Naive thymus-derived CD4-positive, alpha-beta T cell (primary cell): ENCODE measurements around the gene SSBP2. TPM values are rescaled to one million over a fixed set of nuclear protein-coding genes. Genes with fewer than 3 reads are reported as not detected.

Experiments
- ATAC-seq: fragments of 150-1000 bp; cut with Tn5 transposase; 2 replicates; pipeline ENCODE4 v1.10.0; 2021; ENCODE audit warnings: mild to moderate bottlenecking, moderate library complexity
- CTCF ChIA-PET: fragments of 350-600 bp; sonication (Branson Sonifier 250); formaldehyde crosslinking; loops from one replicate; lab custom pipeline; 2021; ENCODE audit warnings: antibody characterized with exemption; lab: Charles Lee
- POLR2A ChIA-PET: fragments of 350-600 bp; sonication (Branson Sonifier 250); formaldehyde crosslinking; loops from one replicate; lab custom pipeline; 2021; ENCODE audit warnings: antibody characterized with exemption, inconsistent platforms; lab: Charles Lee
- DNase-seq, 9 donors: peaks; one replicate each; pipeline versions ENCODE4 v3.0.0 to v3.0.0-alpha.2; 2020 to 2022; ENCODE audit warnings: mixed read lengths in 1 of 9
- H3K27ac ChIP-seq: one replicate; pipeline ENCODE4 v1.7.0; 2013; ENCODE audit warnings: mild to moderate bottlenecking, low read depth, low read length, moderate library complexity
- H3K27me3 ChIP-seq, 2 donors: one replicate each; pipeline ENCODE4 v1.7.0; 2013; ENCODE audit warnings: low read length in 2 of 2, mild to moderate bottlenecking in 2 of 2, moderate library complexity in 2 of 2; ENCODE audit not compliant: control insufficient read depth in 2 of 2, insufficient read depth in 2 of 2
- H3K36me3 ChIP-seq, 3 experiments: 1 replicate in 2 of 3; 2 replicates in 1 of 3; pipeline ENCODE4 v1.7.0; 2013; ENCODE audit warnings: low read length in 3 of 3, mild to moderate bottlenecking in 3 of 3, moderate library complexity in 1 of 3; ENCODE audit not compliant: insufficient read depth in 3 of 3, control insufficient read depth in 2 of 3
- H3K4me1 ChIP-seq, 2 donors: one replicate each; pipeline ENCODE4 v1.7.0; 2013; ENCODE audit warnings: low read length in 2 of 2, mild to moderate bottlenecking in 2 of 2, moderate library complexity in 1 of 2; ENCODE audit not compliant: control insufficient read depth in 2 of 2, insufficient read depth in 2 of 2
- H3K4me3 ChIP-seq: 2 replicates; pipeline ENCODE4 v1.7.0; 2013; ENCODE audit warnings: mild to moderate bottlenecking, low read length
- H3K9me3 ChIP-seq, 3 experiments: 1 replicate in 2 of 3; 2 replicates in 1 of 3; pipeline ENCODE4 v1.7.0; 2013; ENCODE audit warnings: low read length in 3 of 3; ENCODE audit not compliant: control insufficient read depth in 2 of 3
- H3K27ac Mint-ChIP-seq, 9 donors: one replicate each; pipeline ENCODE4 v1.8.0; 2020 to 2022; ENCODE audit warnings: mixed read lengths in 9 of 9, mild to moderate bottlenecking in 8 of 9, moderate library complexity in 5 of 9, inconsistent platforms in 2 of 9
- H3K27me3 Mint-ChIP-seq, 5 donors: one replicate each; pipeline ENCODE4 v1.8.0; 2021 to 2022; ENCODE audit warnings: mixed read lengths in 5 of 5, mild to moderate bottlenecking in 1 of 5
- H3K36me3 Mint-ChIP-seq, 5 donors: one replicate each; pipeline ENCODE4 v1.8.0; 2020 to 2022; ENCODE audit warnings: mixed read lengths in 5 of 5, mild to moderate bottlenecking in 3 of 5, inconsistent platforms in 1 of 5
- H3K4me1 Mint-ChIP-seq, 7 donors: one replicate each; pipeline ENCODE4 v1.8.0; 2020 to 2022; ENCODE audit warnings: mixed read lengths in 7 of 7, mild to moderate bottlenecking in 3 of 7, inconsistent platforms in 1 of 7
- H3K4me3 Mint-ChIP-seq, 10 donors: one replicate each; pipeline ENCODE4 v1.8.0; 2020 to 2022; ENCODE audit warnings: mild to moderate bottlenecking in 10 of 10, mixed read lengths in 10 of 10, moderate library complexity in 6 of 10, inconsistent platforms in 2 of 10
- H3K9me3 Mint-ChIP-seq, 11 donors: one replicate each; pipeline ENCODE4 v1.8.0; 2020 to 2022; ENCODE audit warnings: mixed read lengths in 11 of 11, mild to moderate bottlenecking in 4 of 11, inconsistent platforms in 1 of 11, moderate library complexity in 1 of 11
- intact Hi-C, 2 donors: fragments of 100-400 bp; cut with micrococcal nuclease; formaldehyde crosslinking; loops; one replicate each; pipeline ENCODE4 v1.15.1; 2023
- polyA plus RNA-seq, 2 donors: library from polyadenylated mRNA; unstranded; fragments of 300-500 nt; fragmentation: Illumina TruSeq; gene quantifications; one replicate each; pipeline ENCODE4 v1.2.3, GENCODE V29; 2021
- total RNA-seq, 6 experiments: library from RNA in 5 of 6; stranded (reverse) in 5 of 6; gene quantifications; 1 replicate in 5 of 6; 2 replicates in 1 of 6; pipeline ENCODE4 v1.2.3 and lab custom pipeline; 2021 to 2026

SSBP2 gene
- total and polyA plus RNA-seq, 7 experiments from 2014 or later = 36.7 to 99.8 (median 70.7) TPM

DNA sequence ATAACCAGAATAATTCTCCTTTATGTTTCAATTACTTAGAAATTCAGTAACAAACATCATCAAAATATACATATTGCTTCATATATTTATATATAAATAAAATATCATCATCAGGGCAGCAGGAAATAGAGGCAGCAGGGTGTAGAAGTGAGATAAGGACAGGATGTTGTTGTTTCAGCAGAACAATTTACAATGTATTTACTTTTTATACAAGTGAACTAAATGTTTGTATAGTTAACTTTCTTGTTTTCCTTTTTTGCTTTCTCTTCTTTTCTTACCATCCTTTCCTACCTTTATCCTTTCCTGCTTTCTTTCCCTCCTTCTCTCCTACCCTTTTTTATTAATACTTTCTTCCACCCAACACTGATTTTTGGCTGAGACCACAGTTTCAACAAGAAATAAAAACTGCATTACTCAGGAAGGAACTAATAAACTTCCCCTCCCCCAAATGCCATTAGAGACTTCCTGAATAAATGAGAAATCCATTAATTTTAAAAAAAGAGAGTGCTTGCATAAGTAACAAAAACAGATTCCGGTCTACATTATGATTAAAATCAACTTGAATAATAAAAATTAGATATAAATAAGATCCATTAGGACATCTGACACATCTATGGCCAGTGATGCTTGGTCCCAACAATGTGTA lies 197.2 kb downstream of the SSBP2 start:
- Mint-ChIP-seq H3K9me3 (no peaks in the 10 kb centered on the region), H3K4me3 (no peak overlapping the region), H3K27ac (peak overlapping the region in 3 of 9 donors; percentile 33 to 48 (median 44)), H3K4me1 (peaks cover 7 to 48% (median 37%) of the 10 kb centered on the region in 7 donors), H3K36me3 (peaks cover 0 to 27% (median 12%) of the 10 kb centered on the region in 5 donors), H3K27me3 (no peaks in the 10 kb centered on the region)
- H3K27ac ChIP-seq = no peak overlapping the region
- ATAC-seq = no peak
- DNase-seq = no peak
- peaks cover 0 to 3% (median 0%) of the 10 kb centered on the region in 3 experiments for H3K36me3 ChIP-seq
- no peak overlapping the region for H3K4me3 ChIP-seq
- ChIA-PET CTCF (no interaction called here), POLR2A (no interaction called here)
- H3K27me3 ChIP-seq = no peaks in the 10 kb centered on the region
- H3K4me1 ChIP-seq = peaks cover 0 to 3% of the 10 kb centered on the region in 2 donors
- intact Hi-C loops = no loop called here
- H3K9me3 ChIP-seq = no peaks in the 10 kb centered on the region

- H3K36me3 ChIP-seq = peaks cover 0 to 3% (median 0%) of the 10 kb centered on the region in 3 experiments
- H3K27me3 ChIP-seq = no peaks in the 10 kb centered on the region
- DNase-seq (no peak), ATAC-seq (no peak)
- H3K4me1 Mint-ChIP-seq = peaks cover 4 to 42% (median 30%) of the 10 kb centered on the region in 7 donors
- no peak overlapping the region for H3K4me3 Mint-ChIP-seq
- H3K27me3 Mint-ChIP-seq = no peaks in the 10 kb centered on the region
- CTCF ChIA-PET = no interaction called here
- H3K9me3 Mint-ChIP-seq = no peaks in the 10 kb centered on the region
- H3K9me3 ChIP-seq = no peaks in the 10 kb centered on the region
- POLR2A ChIA-PET = no interaction called here
- peaks cover 0 to 3% of the 10 kb centered on the region in 2 donors for H3K4me1 ChIP-seq
- no peak overlapping the region for H3K27ac ChIP-seq
- H3K27ac Mint-ChIP-seq = peak overlapping the region in 2 of 9 donors; percentile 33 to 48
- H3K4me3 ChIP-seq = no peak overlapping the region
- intact Hi-C loops = no loop called here
- peaks cover 0 to 28% (median 12%) of the 10 kb centered on the region in 5 donors for H3K36me3 Mint-ChIP-seq
These were observed 197.9 kb downstream of the SSBP2 start for GRCh38 chr5:81552852-81553566.

DNA sequence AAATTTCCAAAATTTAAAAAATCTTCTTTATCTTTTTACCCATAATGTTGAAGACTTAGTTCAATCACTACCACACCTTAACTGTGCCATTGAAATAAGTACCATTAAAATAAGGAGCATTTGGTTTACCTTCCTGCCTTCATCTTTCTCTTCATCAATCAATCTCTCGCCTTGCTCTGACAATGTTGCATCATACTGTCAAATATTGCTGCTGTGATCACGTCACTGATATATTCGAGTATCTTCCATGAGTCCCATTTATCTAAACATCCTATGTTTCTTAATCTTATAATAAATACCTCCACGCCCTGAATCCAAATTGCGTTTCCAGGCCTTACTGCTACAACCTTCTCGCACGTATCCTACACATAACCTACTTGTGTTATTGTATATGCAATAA lies 201.8 kb downstream of the SSBP2 start:
- peaks cover 0 to 47% (median 29%) of the 10 kb centered on the region in 5 donors for H3K36me3 Mint-ChIP-seq

DNA sequence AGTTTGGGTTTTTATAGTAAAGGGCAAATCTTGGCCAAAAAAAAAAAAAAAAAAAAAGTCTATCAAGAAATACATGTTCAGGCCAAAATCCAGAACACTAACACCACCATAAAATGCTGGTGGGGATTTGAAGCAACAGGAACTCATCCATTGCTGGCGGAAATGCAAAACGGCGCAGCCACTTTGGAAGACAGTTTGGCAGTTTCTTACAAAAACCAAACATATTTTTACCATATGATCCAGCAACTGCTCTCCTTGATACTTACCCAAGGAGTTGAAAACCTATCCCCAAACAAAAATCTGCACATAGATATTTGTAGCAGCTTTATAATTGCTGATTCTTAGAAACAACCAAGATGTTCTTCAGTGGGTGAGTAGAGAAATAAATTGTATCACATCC lies 203.9 kb downstream of the SSBP2 start:
- no peaks in the 10 kb centered on the region for H3K4me1 ChIP-seq
- peaks cover 0 to 11% (median 0%) of the 10 kb centered on the region in 11 donors for H3K9me3 Mint-ChIP-seq
- H3K27me3 ChIP-seq = no peaks in the 10 kb centered on the region
- H3K27ac Mint-ChIP-seq = no peak overlapping the region
- H3K27me3 Mint-ChIP-seq = no peaks in the 10 kb centered on the region
- H3K27ac ChIP-seq = no peak overlapping the region
- peaks cover 0 to 56% (median 35%) of the 10 kb centered on the region in 5 donors for H3K36me3 Mint-ChIP-seq
- H3K36me3 ChIP-seq = peaks cover 0 to 3% (median 0%) of the 10 kb centered on the region in 3 experiments
- DNase-seq = no peak
- ChIA-PET CTCF (no interaction called here), POLR2A (no interaction called here)
- no peak overlapping the region for H3K4me3 Mint-ChIP-seq
- no peak overlapping the region for H3K4me3 ChIP-seq
- intact Hi-C loops = no loop called here
- no peak for ATAC-seq
- no peaks in the 10 kb centered on the region for H3K9me3 ChIP-seq
- H3K4me1 Mint-ChIP-seq = peaks cover 0 to 10% (median 2%) of the 10 kb centered on the region in 7 donors

More for the DNA sequence above, 201.8 kb downstream of the SSBP2 start:
- ATAC-seq (no peak), DNase-seq (no peak)
- Histone ChIP-seq H3K9me3 (no peaks in the 10 kb centered on the region), H3K27ac (no peak overlapping the region), H3K36me3 (peaks cover 0 to 3% (median 0%) of the 10 kb centered on the region in 3 experiments), H3K4me3 (no peak overlapping the region), H3K4me1 (peaks cover 0 to 3% of the 10 kb centered on the region in 2 donors), H3K27me3 (no peaks in the 10 kb centered on the region)
- peaks cover 0 to 9% (median 0%) of the 10 kb centered on the region in 11 donors for H3K9me3 Mint-ChIP-seq
- H3K27me3 Mint-ChIP-seq = no peaks in the 10 kb centered on the region
- ChIA-PET CTCF (no interaction called here), POLR2A (interaction anchor here (0.7 kb wide), 1 partner anchor 318 kb away, joined by 3 read pairs; no protein-coding TSS in a partner anchor)
- no peak overlapping the region for H3K4me3 Mint-ChIP-seq
- H3K4me1 Mint-ChIP-seq = peaks cover 3 to 14% (median 6%) of the 10 kb centered on the region in 7 donors
- intact Hi-C loops = no loop called here
- peak overlapping the region in 1 of 9 donors; percentile 20 for H3K27ac Mint-ChIP-seq

- Histone ChIP-seq H3K9me3 (no peaks in the 10 kb centered on the region), H3K4me3 (no peak overlapping the region), H3K36me3 (peaks cover 0 to 3% (median 0%) of the 10 kb centered on the region in 3 experiments), H3K4me1 (no peaks in the 10 kb centered on the region), H3K27me3 (no peaks in the 10 kb centered on the region), H3K27ac (no peak overlapping the region)
- CTCF ChIA-PET = no interaction called here
- Mint-ChIP-seq H3K9me3 (peaks cover 0 to 15% (median 0%) of the 10 kb centered on the region in 11 donors), H3K36me3 (peaks cover 0 to 60% (median 37%) of the 10 kb centered on the region in 5 donors), H3K4me1 (peaks cover 0 to 20% (median 10%) of the 10 kb centered on the region in 7 donors), H3K27ac (peak overlapping the region in 1 of 9 donors; percentile 20), H3K27me3 (no peaks in the 10 kb centered on the region), H3K4me3 (no peak overlapping the region)
- intact Hi-C loops = no loop called here
- DNase-seq = no peak
- POLR2A ChIA-PET = interaction anchor here (0.5 kb wide), 1 partner anchor 174 kb away, joined by 3 read pairs; no protein-coding TSS in a partner anchor
- no peak for ATAC-seq
These were observed 205.0 kb downstream of the SSBP2 start for GRCh38 chr5:81545911-81546310.

- H3K36me3 Mint-ChIP-seq = peaks cover 0 to 61% (median 42%) of the 10 kb centered on the region in 5 donors
- peaks cover 0 to 20% (median 0%) of the 10 kb centered on the region in 11 donors for H3K9me3 Mint-ChIP-seq
- H3K27me3 Mint-ChIP-seq = no peaks in the 10 kb centered on the region
- ChIA-PET POLR2A (no interaction called here), CTCF (no interaction called here)
- H3K4me1 Mint-ChIP-seq = peaks cover 6 to 35% (median 22%) of the 10 kb centered on the region in 7 donors
- peak overlapping the region in 2 of 9 donors; percentile 11 to 51 for H3K27ac Mint-ChIP-seq
- no peaks in the 10 kb centered on the region for H3K9me3 ChIP-seq
- H3K36me3 ChIP-seq = no peaks in the 10 kb centered on the region
- no peaks in the 10 kb centered on the region for H3K27me3 ChIP-seq
- no peak overlapping the region for H3K4me3 ChIP-seq
- ATAC-seq (no peak), DNase-seq (no peak)
- H3K4me3 Mint-ChIP-seq = no peak overlapping the region
- intact Hi-C loops = no loop called here
- H3K27ac ChIP-seq = no peak overlapping the region
- H3K4me1 ChIP-seq = no peaks in the 10 kb centered on the region
These were observed 206.4 kb downstream of the SSBP2 start for GRCh38 chr5:81544351-81545018.
